ENCODE results near the gene POLN.

Gene POLN

GRCh38 chr4:2243681-2244380 lies 1.9 kb upstream of the POLN start:
- no peaks in the 10 kb centered on the region for H3K9me3 ChIP-seq (ENCODE audit: insufficient read depth, low read depth, low read length)
- H3F3A ChIP-seq (ENCODE audit: low read depth), result 0 out of 2 replicates have a peak, but pooled peaks cover 3% of the 10 kb centered on the region
- H4K20me1 ChIP-seq (ENCODE audit: insufficient read depth, low read length, poor library complexity, severe bottlenecking), result peaks cover 29% of the 10 kb centered on the region
- H3K79me2 ChIP-seq (ENCODE audit: insufficient read depth, low read length), result peaks cover 30% of the 10 kb centered on the region
- peak overlapping the region; percentile 29 for H3K4me2 ChIP-seq (ENCODE audit: low read depth, low read length, poor library complexity, severe bottlenecking)
- H3K4me1 ChIP-seq (ENCODE audit: insufficient read depth, low read length, poor library complexity, severe bottlenecking), result peaks cover 50% of the 10 kb centered on the region
- H3K9ac ChIP-seq (ENCODE audit: low read depth, low read length, poor library complexity, severe bottlenecking), result no peak overlapping the region
- H3K36me3 ChIP-seq (ENCODE audit: insufficient read depth, low read length), result peaks cover 3% of the 10 kb centered on the region; the same call in 1 of the 2 replicates
- no peak overlapping the region for H3K4me3 ChIP-seq (ENCODE audit: low read length, poor library complexity, severe bottlenecking)
- H3K9me2 ChIP-seq (replicated peaks; ENCODE audit: low read depth, low read length), result no peaks in the 10 kb centered on the region
- H3K27me3 ChIP-seq (ENCODE audit: insufficient read depth, low read length, poor library complexity, severe bottlenecking), result no peaks in the 10 kb centered on the region
- H2AFZ ChIP-seq (ENCODE audit: low read length), result no peak overlapping the region
- TF ChIP-seq, protein P1, sequence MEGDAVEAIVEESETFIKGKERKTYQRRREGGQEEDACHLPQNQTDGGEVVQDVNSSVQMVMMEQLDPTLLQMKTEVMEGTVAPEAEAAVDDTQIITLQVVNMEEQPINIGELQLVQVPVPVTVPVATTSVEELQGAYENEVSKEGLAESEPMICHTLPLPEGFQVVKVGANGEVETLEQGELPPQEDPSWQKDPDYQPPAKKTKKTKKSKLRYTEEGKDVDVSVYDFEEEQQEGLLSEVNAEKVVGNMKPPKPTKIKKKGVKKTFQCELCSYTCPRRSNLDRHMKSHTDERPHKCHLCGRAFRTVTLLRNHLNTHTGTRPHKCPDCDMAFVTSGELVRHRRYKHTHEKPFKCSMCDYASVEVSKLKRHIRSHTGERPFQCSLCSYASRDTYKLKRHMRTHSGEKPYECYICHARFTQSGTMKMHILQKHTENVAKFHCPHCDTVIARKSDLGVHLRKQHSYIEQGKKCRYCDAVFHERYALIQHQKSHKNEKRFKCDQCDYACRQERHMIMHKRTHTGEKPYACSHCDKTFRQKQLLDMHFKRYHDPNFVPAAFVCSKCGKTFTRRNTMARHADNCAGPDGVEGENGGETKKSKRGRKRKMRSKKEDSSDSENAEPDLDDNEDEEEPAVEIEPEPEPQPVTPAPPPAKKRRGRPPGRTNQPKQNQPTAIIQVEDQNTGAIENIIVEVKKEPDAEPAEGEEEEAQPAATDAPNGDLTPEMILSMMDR (conservative IDR thresholded peaks at IDR 0.05; ENCODE audit: low read length), result peak; percentile 52
- no peak for TF ChIP-seq EZH2phosphoT487 (IDR thresholded peaks at IDR 0.05; ENCODE audit: borderline replicate concordance)

GRCh38 chr4:2241003-2241402 lies 918 bp downstream of the POLN start:
- peaks cover 57% of the 10 kb centered on the region for H3K79me2 ChIP-seq (ENCODE audit: insufficient read depth, low read length)

GRCh38 chr4:2236944-2237666 lies 4.8 kb downstream of the POLN start:
- H3K4me1 ChIP-seq (ENCODE audit: insufficient read depth, low read length, poor library complexity, severe bottlenecking), result peaks cover 71% of the 10 kb centered on the region
- no peak for TF ChIP-seq EZH2phosphoT487 (IDR thresholded peaks at IDR 0.05; ENCODE audit: borderline replicate concordance)
- TF ChIP-seq, protein P1 (conservative IDR thresholded peaks at IDR 0.05; ENCODE audit: low read length), result no peak
- H3K27me3 ChIP-seq (ENCODE audit: insufficient read depth, low read length, poor library complexity, severe bottlenecking), result no peaks in the 10 kb centered on the region
- no peaks in the 10 kb centered on the region for H3K9me2 ChIP-seq (replicated peaks; ENCODE audit: low read depth, low read length)
- H3K9me3 ChIP-seq (ENCODE audit: insufficient read depth, low read depth, low read length), result no peaks in the 10 kb centered on the region
- peak overlapping the region; percentile 92 for H3K4me2 ChIP-seq (ENCODE audit: low read depth, low read length, poor library complexity, severe bottlenecking)
- no peak overlapping the region for H2AFZ ChIP-seq (ENCODE audit: low read length)
- H3K9ac ChIP-seq (ENCODE audit: low read depth, low read length, poor library complexity, severe bottlenecking), result peak overlapping the region; percentile 83
- peak overlapping the region; percentile 89 for H3K4me3 ChIP-seq (ENCODE audit: low read length, poor library complexity, severe bottlenecking)
- H4K20me1 ChIP-seq (ENCODE audit: insufficient read depth, low read length, poor library complexity, severe bottlenecking), result peaks cover 72% of the 10 kb centered on the region
- H3K79me2 ChIP-seq (ENCODE audit: insufficient read depth, low read length), result peaks cover 87% of the 10 kb centered on the region
- peaks cover 17% of the 10 kb centered on the region for H3K36me3 ChIP-seq (ENCODE audit: insufficient read depth, low read length)
- H3F3A ChIP-seq (ENCODE audit: low read depth), result no peaks in the 10 kb centered on the region

More at GRCh38 chr4:2241003-2241402, 918 bp downstream of the POLN start:
- H3K36me3 ChIP-seq (ENCODE audit: insufficient read depth, low read length), result no peaks in the 10 kb centered on the region
- no peak for TF ChIP-seq EZH2phosphoT487 (IDR thresholded peaks at IDR 0.05; ENCODE audit: borderline replicate concordance)
- TF ChIP-seq, protein P1 (conservative IDR thresholded peaks at IDR 0.05; ENCODE audit: low read length), result no peak
- H2AFZ ChIP-seq (ENCODE audit: low read length), result no peak overlapping the region
- no peaks in the 10 kb centered on the region for H3K9me3 ChIP-seq (ENCODE audit: insufficient read depth, low read depth, low read length)
- H3K4me1 ChIP-seq (ENCODE audit: insufficient read depth, low read length, poor library complexity, severe bottlenecking), result peaks cover 73% of the 10 kb centered on the region
- no peaks in the 10 kb centered on the region for H3K27me3 ChIP-seq (ENCODE audit: insufficient read depth, low read length, poor library complexity, severe bottlenecking)
- H3F3A ChIP-seq (ENCODE audit: low read depth), result 0 out of 2 replicates have a peak, but pooled peaks cover 3% of the 10 kb centered on the region
- peaks cover 55% of the 10 kb centered on the region for H4K20me1 ChIP-seq (ENCODE audit: insufficient read depth, low read length, poor library complexity, severe bottlenecking)
- H3K4me2 ChIP-seq (ENCODE audit: low read depth, low read length, poor library complexity, severe bottlenecking), result peak overlapping the region; percentile 92
- H3K9me2 ChIP-seq (replicated peaks; ENCODE audit: low read depth, low read length), result no peaks in the 10 kb centered on the region
- peak overlapping the region; percentile 89 for H3K4me3 ChIP-seq (ENCODE audit: low read length, poor library complexity, severe bottlenecking)
- H3K9ac ChIP-seq (ENCODE audit: low read depth, low read length, poor library complexity, severe bottlenecking), result peak overlapping the region; percentile 83

Data from Loucy (cell line).